GM12878 (cell line): ENCODE results near the gene ESM1. TPM values are rescaled to one million over a fixed set of nuclear protein-coding genes. Genes with fewer than 3 reads are reported as not detected.

ENCODE experiments used
- ATAC-seq: fragments of 200-7000 bp; cut with Tn5 transposase; 3 replicates; pipeline ENCODE4 v1.9.1; 2020; ENCODE audit warnings: mild to moderate bottlenecking, moderate library complexity
- BruUV-seq: library from RNA; stranded (reverse); fragments of 400-500 nt; replicated peaks from 2 replicates; lab custom pipeline; 2021; lab: Mats Ljungman, UMichigan
- CTCF ChIA-PET: fragments of 300-600 bp; sonication (Branson Sonifier 250); formaldehyde crosslinking; extraction: SDS; loops from one replicate; lab custom pipeline; 2021; ENCODE audit warnings: inconsistent platforms; lab: Yijun Ruan, JAX
- POLR2A ChIA-PET: fragments of 350-600 bp; formaldehyde crosslinking; extraction: SDS; loops from one replicate; lab custom pipeline; 2021; ENCODE audit warnings: inconsistent platforms; lab: Charles Lee
- RAD21 ChIA-PET: fragments of 300-600 bp; sonication (Branson Sonifier 250); formaldehyde crosslinking; loops from one replicate; lab custom pipeline; 2023; ENCODE audit warnings: antibody characterized with exemption; ENCODE audit not compliant: unreplicated experiment; lab: Charles Lee
- SMC1A ChIA-PET: fragments of 300-600 bp; sonication (Branson Sonifier 250); formaldehyde crosslinking; loops from one replicate; lab custom pipeline; 2023; ENCODE audit not compliant: unreplicated experiment, uncharacterized antibody; lab: Charles Lee
- DNase-seq: peaks from one replicate; pipeline ENCODE4 v3.0.0-alpha.2; 2011; ENCODE audit warnings: low read depth, low spot score
- FAIRE-seq: peaks from 3 replicates; lab custom pipeline; 2011; peaks lifted over from hg19 to GRCh38; lab: Jason Lieb, UNC
- H2AFZ ChIP-seq: 2 replicates; pipeline ENCODE4 v1.6.0; 2011; ENCODE audit warnings: low read depth, low read length, control low read depth; ENCODE audit not compliant: control insufficient read depth
- H3K27ac ChIP-seq: 2 replicates; pipeline ENCODE4 v1.5.1; 2011; ENCODE audit warnings: control low read depth; ENCODE audit not compliant: control insufficient read depth, insufficient read depth
- H3K27me3 ChIP-seq, 2 experiments: replicated peaks in 1 of 2; 2 replicates each; pipeline versions ENCODE4 v1.6.0 to v1.6.1; 2011; ENCODE audit warnings: low read length in 1 of 2; ENCODE audit not compliant: control insufficient read depth in 2 of 2, insufficient read depth in 2 of 2
- H3K36me3 ChIP-seq, 2 experiments: 2 replicates each; pipeline ENCODE4 v1.5.1; 2011; ENCODE audit warnings: low read length in 1 of 2; ENCODE audit not compliant: control insufficient read depth in 2 of 2, insufficient read depth in 2 of 2
- H3K4me1 ChIP-seq: 2 replicates; pipeline ENCODE4 v1.6.1; 2011; ENCODE audit warnings: mild to moderate bottlenecking, low read length, moderate library complexity, mixed read lengths; ENCODE audit not compliant: control insufficient read depth, insufficient read depth
- H3K4me2 ChIP-seq: 2 replicates; pipeline ENCODE4 v1.6.0; 2011; ENCODE audit warnings: control low read depth; ENCODE audit not compliant: control insufficient read depth, insufficient read depth
- H3K4me3 ChIP-seq: fragments of 200-600 bp; sonication (generic); 2 replicates; pipeline ENCODE4 v1.5.1; 2016
- H3K79me2 ChIP-seq: 2 replicates; pipeline ENCODE4 v1.6.0; 2011; ENCODE audit warnings: low read length; ENCODE audit not compliant: control insufficient read depth, insufficient read depth
- H3K9ac ChIP-seq: 2 replicates; pipeline ENCODE4 v1.8.0; 2011; ENCODE audit warnings: low read length, control low read depth, mixed read lengths; ENCODE audit not compliant: control insufficient read depth, insufficient read depth
- H3K9me3 ChIP-seq: replicated peaks from 3 replicates; pipeline ENCODE4 v1.5.1; 2011; ENCODE audit warnings: mild to moderate bottlenecking, low read length; ENCODE audit not compliant: control insufficient read depth, insufficient read depth
- H4K20me1 ChIP-seq: 2 replicates; pipeline ENCODE4 v1.6.0; 2011; ENCODE audit not compliant: control insufficient read depth, insufficient read depth
- CBX3 ChIP-seq: fragments of 200-600 bp; sonication (generic); IDR thresholded peaks from 2 replicates; pipeline ENCODE4 v1.6.1; 2016; ENCODE audit warnings: low read depth, borderline replicate concordance
- CEBPB ChIP-seq, 2 experiments: fragments of 150-350 bp in 1 of 2; IDR thresholded peaks; 2 replicates each; pipeline ENCODE4 v1.6.1; 2012 to 2014; ENCODE audit warnings: low read depth in 2 of 2, low read length in 2 of 2, borderline replicate concordance in 1 of 2, inconsistent platforms in 1 of 2
- E2F8 ChIP-seq: fragments of 450-650 bp; IDR thresholded peaks from 2 replicates; pipeline ENCODE4 v1.6.1; 2018; ENCODE audit warnings: mild to moderate bottlenecking, low read depth, moderate library complexity; ENCODE audit not compliant: partially characterized antibody
- FOS ChIP-seq: IDR thresholded peaks from 3 replicates; pipeline ENCODE4 v1.6.1; 2011; ENCODE audit warnings: borderline replicate concordance; ENCODE audit not compliant: insufficient read length; ENCODE audit errors: extremely low read depth
- NBN ChIP-seq: fragments of 450-650 bp; IDR thresholded peaks from 2 replicates; pipeline ENCODE4 v1.6.1; 2016
- NR2C2 ChIP-seq: IDR thresholded peaks from 2 replicates; pipeline ENCODE4 v1.6.1; 2011; ENCODE audit warnings: borderline replicate concordance, low read depth; ENCODE audit not compliant: control insufficient read depth, insufficient read length
- PAX5 ChIP-seq: IDR thresholded peaks from 2 replicates; pipeline ENCODE4 v1.6.1; 2011; ENCODE audit warnings: low read depth, low read length, borderline replicate concordance
- SRF ChIP-seq, 2 experiments: IDR thresholded peaks; 2 replicates each; pipeline ENCODE4 v1.6.1; 2011; ENCODE audit warnings: low read depth in 2 of 2, low read length in 2 of 2, mild to moderate bottlenecking in 1 of 2, moderate library complexity in 1 of 2
- SUPT20H ChIP-seq: IDR thresholded peaks from 2 replicates; pipeline ENCODE4 v1.6.1; 2011; ENCODE audit warnings: low read depth, mild to moderate bottlenecking, low read length, moderate library complexity, borderline replicate concordance; ENCODE audit not compliant: control insufficient read depth
- ZNF207 ChIP-seq: fragments of 450-650 bp; IDR thresholded peaks from 2 replicates; pipeline ENCODE4 v1.6.1; 2014; ENCODE audit warnings: antibody characterized with exemption, mild to moderate bottlenecking, borderline replicate concordance
- ZNF687 ChIP-seq: fragments of 450-650 bp; IDR thresholded peaks from 2 replicates; pipeline ENCODE4 v1.6.1; 2017; ENCODE audit warnings: mild to moderate bottlenecking, moderate library complexity
- WGBS: methylation state at CpG from one replicate; pipeline ENCODE4 v1.1.6; 2016; ENCODE audit warnings: low lambda C conversion rate; ENCODE audit not compliant: insufficient replicate concordance, insufficient coverage; ENCODE audit errors: missing lambda C conversion rate; 5-methylcytosine and 5-hydroxymethylcytosine counted together
- in situ Hi-C: fragments of 300-500 bp; cut with MboI; formaldehyde crosslinking; loops from 9 replicates; pipeline ENCODE4 v1.14.3; 2018; ENCODE audit warnings: mixed read lengths
- intact Hi-C: fragments of 100-400 bp; cut with micrococcal nuclease; formaldehyde crosslinking; loops from one replicate; pipeline ENCODE4 v1.14.2; 2022; ENCODE audit not compliant: unreplicated experiment
- polyA plus RNA-seq, 11 experiments: library from polyadenylated mRNA; depleted of rRNA in 4 of 11; unstranded in 6 of 11; stranded (reverse) in 5 of 11; fragments of >200 nt; fragmentation: Nextera tagmentation in 4 of 11; fragmentation: Illumina TruSeq in 1 of 11; extraction: Ambion mirVana in 4 of 11; extraction: Trizol in 1 of 11; gene quantifications; 1 replicate in 1 of 11; 2 replicates in 10 of 11; pipeline versions ENCODE4 v1.2.1 to v1.2.3, GENCODE V29; 2011 to 2016; ENCODE audit warnings: inconsistent platforms in 2 of 11, missing spikeins in 2 of 11, low read depth in 1 of 11
- total RNA-seq, 4 experiments: library from RNA; depleted of rRNA in 3 of 4; stranded (reverse); fragments of >200 nt in 3 of 4; fragmentation: Illumina TruSeq in 1 of 4; extraction: Trizol in 1 of 4; gene quantifications; 2 replicates each; pipeline versions ENCODE4 v1.2.1 to v1.2.3, GENCODE V29; 2013 to 2021
- TF ChIP-seq, protein P1 (sequence below): fragments of 450-650 bp; IDR thresholded peaks from 2 replicates; pipeline ENCODE4 v1.6.1; 2017; ENCODE audit warnings: borderline replicate concordance
- TF ChIP-seq, protein P2 (sequence below): IDR thresholded peaks from 2 replicates; pipeline ENCODE4 v1.6.1; 2012; ENCODE audit warnings: low read depth, low read length, improper control_type of control experiment

Gene ESM1
- total and polyA plus RNA-seq, 10 of the 15 experiments (the other 5 are each of a cell fraction or from before 2014, with no cell fraction given), result not detected

DNA sequence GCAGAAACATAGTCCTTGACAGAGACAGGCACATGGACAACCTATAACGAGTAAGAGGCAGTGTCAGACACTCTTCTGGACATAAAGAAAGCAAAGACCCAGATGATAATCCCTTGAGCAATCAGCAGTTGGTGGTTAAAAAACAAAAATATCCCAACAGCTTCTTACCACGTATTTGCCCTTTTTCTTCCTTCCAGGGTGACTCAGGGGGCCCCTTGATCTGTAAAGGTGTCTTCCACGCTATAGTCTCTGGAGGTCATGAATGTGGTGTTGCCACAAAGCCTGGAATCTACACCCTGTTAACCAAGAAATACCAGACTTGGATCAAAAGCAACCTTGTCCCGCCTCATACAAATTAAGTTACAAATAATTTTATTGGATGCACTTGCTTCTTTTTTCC is 48.2 kb upstream of the ESM1 start:
- H3K36me3 ChIP-seq, result no peaks in the 10 kb centered on the region
- ChIA-PET SMC1A (no interaction called here), RAD21 (no interaction called here), POLR2A (no interaction called here), CTCF (no interaction called here)
- DNase-seq (no peak), FAIRE-seq (no peak), ATAC-seq (no peak)
- no peaks in the 10 kb centered on the region for H3K4me1 ChIP-seq
- in situ Hi-C loops (no loop called here), intact Hi-C loops (no loop called here)
- H3K79me2 ChIP-seq, result no peaks in the 10 kb centered on the region
- no peaks in the 10 kb centered on the region for H3K9me3 ChIP-seq
- no peak overlapping the region for H2AFZ ChIP-seq
- no peak overlapping the region for H3K27ac ChIP-seq
- no peak overlapping the region for H3K4me2 ChIP-seq
- WGBS, result 27% methylated on average over 4 of the region's 4 CpGs
- no peak overlapping the region for H3K4me3 ChIP-seq
- H3K9ac ChIP-seq, result no peak overlapping the region
- TF ChIP-seq ZNF687 (no peak), SUPT20H (no peak), CEBPB (IDR thresholded peaks at IDR 0.05; ENCODE audit: borderline replicate concordance in 1 of 2, low read depth in 2 of 2, low read length in 2 of 2) (no peak), NR2C2 (no peak), PAX5 (no peak), NBN (no peak), ZNF207 (no peak), FOS (no peak), CBX3 (no peak), E2F8 (no peak), SRF (IDR thresholded peaks at IDR 0.05; ENCODE audit: low read depth in 2 of 2, low read length in 2 of 2) (no peak)
- TF ChIP-seq, protein P1, sequence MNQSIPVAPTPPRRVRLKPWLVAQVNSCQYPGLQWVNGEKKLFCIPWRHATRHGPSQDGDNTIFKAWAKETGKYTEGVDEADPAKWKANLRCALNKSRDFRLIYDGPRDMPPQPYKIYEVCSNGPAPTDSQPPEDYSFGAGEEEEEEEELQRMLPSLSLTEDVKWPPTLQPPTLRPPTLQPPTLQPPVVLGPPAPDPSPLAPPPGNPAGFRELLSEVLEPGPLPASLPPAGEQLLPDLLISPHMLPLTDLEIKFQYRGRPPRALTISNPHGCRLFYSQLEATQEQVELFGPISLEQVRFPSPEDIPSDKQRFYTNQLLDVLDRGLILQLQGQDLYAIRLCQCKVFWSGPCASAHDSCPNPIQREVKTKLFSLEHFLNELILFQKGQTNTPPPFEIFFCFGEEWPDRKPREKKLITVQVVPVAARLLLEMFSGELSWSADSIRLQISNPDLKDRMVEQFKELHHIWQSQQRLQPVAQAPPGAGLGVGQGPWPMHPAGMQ, result no peak
- TF ChIP-seq, protein P2, sequence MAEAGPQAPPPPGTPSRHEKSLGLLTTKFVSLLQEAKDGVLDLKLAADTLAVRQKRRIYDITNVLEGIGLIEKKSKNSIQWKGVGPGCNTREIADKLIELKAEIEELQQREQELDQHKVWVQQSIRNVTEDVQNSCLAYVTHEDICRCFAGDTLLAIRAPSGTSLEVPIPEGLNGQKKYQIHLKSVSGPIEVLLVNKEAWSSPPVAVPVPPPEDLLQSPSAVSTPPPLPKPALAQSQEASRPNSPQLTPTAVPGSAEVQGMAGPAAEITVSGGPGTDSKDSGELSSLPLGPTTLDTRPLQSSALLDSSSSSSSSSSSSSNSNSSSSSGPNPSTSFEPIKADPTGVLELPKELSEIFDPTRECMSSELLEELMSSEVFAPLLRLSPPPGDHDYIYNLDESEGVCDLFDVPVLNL, result no peak
- no TSS peak for BruUV-seq
- 0 out of 4 replicates have a peak, but pooled peaks cover 0 to 3% of the 10 kb centered on the region in 2 experiments for H3K27me3 ChIP-seq
- H4K20me1 ChIP-seq, result no peaks in the 10 kb centered on the region
